Smooth muscle cell (in vitro differentiated cells): Measurements from ENCODE around the gene ZNF724. TPM values are rescaled to one million over a fixed set of nuclear protein-coding genes. Genes with fewer than 3 reads are reported as not detected.
A peak's percentile ranks its signal among the peaks of the same experiment; 100 is the strongest.
"Not testable (repeated sequence)": the region's sequence is repeated elsewhere in the genome, so short reads cannot be mapped to it uniquely, and the experiment has no call there.

Experiments
- DNase-seq: peaks from one replicate; lab custom pipeline; 2025; ENCODE audit not compliant: unreplicated experiment; lab: John Stamatoyannopoulos, UW
- H2AFZ ChIP-seq: fragments of 200-600 bp; sonication (generic); 2 replicates; pipeline ENCODE4 v1.6.0; 2016; ENCODE audit warnings: antibody characterized with exemption, low read depth, mild to moderate bottlenecking
- H3F3A ChIP-seq: fragments of 200-600 bp; sonication (generic); 2 replicates; pipeline ENCODE4 v1.6.0; 2017; ENCODE audit warnings: antibody characterized with exemption, low read depth
- H3K27ac ChIP-seq: fragments of 200-600 bp; sonication (generic); 2 replicates; pipeline ENCODE4 v1.5.1; 2016; ENCODE audit warnings: low read depth, mild to moderate bottlenecking
- H3K27me3 ChIP-seq: fragments of 200-600 bp; sonication (generic); 2 replicates; pipeline ENCODE4 v1.6.1; 2016; ENCODE audit warnings: low read depth, mild to moderate bottlenecking
- H3K36me3 ChIP-seq: fragments of 200-600 bp; sonication (generic); 2 replicates; pipeline ENCODE4 v1.5.1; 2016; ENCODE audit warnings: low read depth
- H3K4me1 ChIP-seq: fragments of 200-600 bp; sonication (generic); 2 replicates; pipeline ENCODE4 v1.5.1; 2016; ENCODE audit warnings: low read depth
- H3K4me2 ChIP-seq: fragments of 200-600 bp; sonication (generic); 2 replicates; pipeline ENCODE4 v1.6.0; 2016; ENCODE audit warnings: mild to moderate bottlenecking
- H3K4me3 ChIP-seq: fragments of 200-600 bp; sonication (generic); 2 replicates; pipeline ENCODE4 v1.5.1; 2016; ENCODE audit warnings: mild to moderate bottlenecking
- H3K79me2 ChIP-seq: fragments of 200-600 bp; sonication (generic); 2 replicates; pipeline ENCODE4 v1.6.0; 2016; ENCODE audit warnings: low read depth, mild to moderate bottlenecking
- H3K9ac ChIP-seq: fragments of 200-600 bp; sonication (generic); 2 replicates; pipeline ENCODE4 v1.6.0; 2016; ENCODE audit warnings: low read depth
- H3K9me3 ChIP-seq: fragments of 200-600 bp; sonication (generic); replicated peaks from 2 replicates; pipeline ENCODE4 v1.5.1; 2016; ENCODE audit warnings: low read depth
- H4K20me1 ChIP-seq: fragments of 200-600 bp; sonication (generic); 2 replicates; pipeline ENCODE4 v1.6.0; 2016; ENCODE audit warnings: low read depth
- WGBS: methylation state at CpG from one replicate; pipeline ENCODE4 v1.1.7; 2016; ENCODE audit warnings: low lambda C conversion rate; 5-methylcytosine and 5-hydroxymethylcytosine counted together
- polyA plus RNA-seq: library from polyadenylated mRNA; unstranded; fragments of >200 nt; fragmentation: Nextera tagmentation; extraction: Ambion mirVana; gene quantifications from 2 replicates; pipeline ENCODE4 v1.2.1, GENCODE V29; 2016
- total RNA-seq: library from RNA; depleted of rRNA; stranded (reverse); fragments of >200 nt; gene quantifications from 2 replicates; pipeline ENCODE4 v1.2.3, GENCODE V29; 2014
- TF ChIP-seq, protein P1 (sequence below): fragments of 200-600 bp; sonication (generic); IDR thresholded peaks from 2 replicates; pipeline ENCODE4 v1.5.1; 2017; ENCODE audit warnings: borderline replicate concordance, mild to moderate bottlenecking, antibody characterized with exemption; ENCODE audit not compliant: insufficient read depth, poor library complexity, severe bottlenecking

The ZNF724 gene
- total and polyA plus RNA-seq, 2 experiments from 2014 or later = 2.3 to 8.6 TPM

DNA sequence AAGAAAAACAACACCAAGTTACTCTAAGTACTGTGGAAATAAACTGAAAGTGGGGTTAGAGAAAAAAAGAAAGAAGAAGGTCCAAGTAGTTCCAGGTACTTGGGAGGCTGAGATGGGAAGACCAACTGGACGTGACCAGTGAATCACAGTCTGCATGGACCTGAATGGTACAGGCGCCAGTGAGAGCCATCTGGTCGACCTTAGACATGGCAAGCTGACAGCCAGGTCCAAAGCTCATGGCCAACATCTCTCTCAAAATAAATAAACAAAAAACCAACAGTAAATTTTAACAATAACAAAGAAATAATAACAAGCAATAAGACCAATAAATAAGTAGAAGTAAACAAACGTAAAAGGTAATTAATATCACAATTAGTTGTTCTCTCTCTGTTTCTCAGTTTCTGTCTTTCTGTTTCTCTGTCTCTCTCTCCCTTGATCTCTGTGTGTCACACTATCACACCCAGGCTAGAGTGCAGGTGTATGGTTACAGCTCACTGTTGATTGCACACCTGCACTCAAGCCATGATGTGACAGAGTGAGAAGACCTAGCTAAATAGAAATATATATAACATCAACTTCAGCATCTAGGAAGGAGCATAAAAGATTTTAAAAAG, 31.6 kb upstream of the ZNF724 start:
- no peak overlapping the region for H3K4me2 ChIP-seq
- no peaks in the 10 kb centered on the region for H3K9me3 ChIP-seq
- H4K20me1 ChIP-seq = no peaks in the 10 kb centered on the region
- H3K9ac ChIP-seq = no peak overlapping the region
- no peaks in the 10 kb centered on the region for H3K79me2 ChIP-seq
- no peak overlapping the region for H3K27ac ChIP-seq
- no peaks in the 10 kb centered on the region for H3F3A ChIP-seq
- H3K4me1 ChIP-seq = no peaks in the 10 kb centered on the region
- no peaks in the 10 kb centered on the region for H3K27me3 ChIP-seq
- H3K36me3 ChIP-seq = no peaks in the 10 kb centered on the region
- TF ChIP-seq, protein P1, sequence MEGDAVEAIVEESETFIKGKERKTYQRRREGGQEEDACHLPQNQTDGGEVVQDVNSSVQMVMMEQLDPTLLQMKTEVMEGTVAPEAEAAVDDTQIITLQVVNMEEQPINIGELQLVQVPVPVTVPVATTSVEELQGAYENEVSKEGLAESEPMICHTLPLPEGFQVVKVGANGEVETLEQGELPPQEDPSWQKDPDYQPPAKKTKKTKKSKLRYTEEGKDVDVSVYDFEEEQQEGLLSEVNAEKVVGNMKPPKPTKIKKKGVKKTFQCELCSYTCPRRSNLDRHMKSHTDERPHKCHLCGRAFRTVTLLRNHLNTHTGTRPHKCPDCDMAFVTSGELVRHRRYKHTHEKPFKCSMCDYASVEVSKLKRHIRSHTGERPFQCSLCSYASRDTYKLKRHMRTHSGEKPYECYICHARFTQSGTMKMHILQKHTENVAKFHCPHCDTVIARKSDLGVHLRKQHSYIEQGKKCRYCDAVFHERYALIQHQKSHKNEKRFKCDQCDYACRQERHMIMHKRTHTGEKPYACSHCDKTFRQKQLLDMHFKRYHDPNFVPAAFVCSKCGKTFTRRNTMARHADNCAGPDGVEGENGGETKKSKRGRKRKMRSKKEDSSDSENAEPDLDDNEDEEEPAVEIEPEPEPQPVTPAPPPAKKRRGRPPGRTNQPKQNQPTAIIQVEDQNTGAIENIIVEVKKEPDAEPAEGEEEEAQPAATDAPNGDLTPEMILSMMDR = no peak
- 87% methylated on average over 4 of the region's 4 CpGs for WGBS
- DNase-seq = no peak
- no peak overlapping the region for H2AFZ ChIP-seq
- H3K4me3 ChIP-seq = no peak overlapping the region

DNA sequence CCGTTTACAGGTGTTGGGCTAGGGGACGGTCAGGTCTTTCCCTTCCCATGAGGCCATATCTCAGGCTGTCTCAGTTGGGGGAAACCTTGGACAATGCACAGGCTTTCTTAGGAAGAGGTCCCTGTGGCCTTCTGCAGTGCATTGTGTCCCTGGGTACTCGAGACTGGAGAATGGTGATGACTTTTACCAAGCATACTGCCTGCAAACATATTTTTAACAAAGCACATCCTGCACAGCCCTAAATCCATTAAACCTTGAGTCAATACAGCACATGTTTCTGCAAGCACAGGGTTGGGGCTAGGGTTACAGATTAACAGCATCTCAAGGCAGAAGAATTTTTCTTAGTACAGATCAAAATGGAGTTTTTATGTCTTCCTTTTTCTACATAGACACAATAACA, 27.9 kb upstream of the ZNF724 start:
- H3K79me2 ChIP-seq, H2AFZ ChIP-seq, H3K27me3 ChIP-seq, H3K4me1 ChIP-seq, H3K4me2 ChIP-seq, DNase-seq, H3K27ac ChIP-seq, H3F3A ChIP-seq, H3K9me3 ChIP-seq, H3K4me3 ChIP-seq, H4K20me1 ChIP-seq, H3K36me3 ChIP-seq, H3K9ac ChIP-seq: not testable (repeated sequence)
- 53% methylated on average over 3 of the region's 3 CpGs for WGBS

DNA sequence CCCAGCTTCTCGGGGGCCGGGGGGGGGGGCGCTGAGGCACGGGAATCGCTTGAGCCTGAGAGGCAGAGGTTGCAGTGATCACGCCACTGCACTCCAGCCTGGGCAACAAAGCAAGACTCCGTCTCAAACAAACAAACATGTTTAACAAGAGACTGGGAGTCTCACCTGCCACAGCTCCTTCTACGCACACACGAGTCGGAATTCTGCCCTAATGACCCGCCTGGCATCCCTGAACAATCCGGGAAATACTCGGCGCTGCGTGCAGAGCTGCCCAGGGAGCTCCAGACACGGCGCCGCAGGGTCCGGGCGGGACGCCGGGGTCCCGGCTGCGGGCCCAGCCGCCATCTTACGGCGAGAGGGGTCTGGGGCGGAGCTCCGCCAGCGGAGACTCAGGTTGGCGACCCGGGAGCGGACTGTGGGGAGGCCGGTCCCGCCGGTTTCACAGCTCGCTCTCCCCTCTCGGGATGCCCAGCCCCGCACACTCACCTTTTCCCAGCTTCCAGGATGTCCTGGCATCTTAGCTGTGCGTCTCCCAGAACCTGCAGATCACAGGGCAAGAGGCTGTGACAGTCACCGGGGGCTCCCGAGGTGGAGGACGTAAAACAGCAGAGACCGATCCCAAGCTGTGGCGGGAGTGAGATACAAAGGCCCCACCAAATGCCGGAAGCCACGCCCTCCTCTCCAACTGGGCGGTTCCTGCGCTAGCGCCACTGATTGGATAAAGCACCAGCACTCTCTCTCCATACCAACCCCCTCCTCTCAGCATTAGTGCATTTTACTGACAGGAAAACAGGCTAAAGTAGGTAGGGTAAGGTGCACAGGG, 23.6 kb upstream of the ZNF724 start:
- TF ChIP-seq, protein P1 = no peak
- Histone ChIP-seq H3K4me3 (peak overlapping the region; percentile 90), H4K20me1 (no peaks in the 10 kb centered on the region), H3K27ac (peak overlapping the region; percentile 41), H3K4me1 (peaks cover 4% of the 10 kb centered on the region), H2AFZ (peak overlapping the region; percentile 90), H3K27me3 (no peaks in the 10 kb centered on the region), H3K4me2 (peak overlapping the region; percentile 85), H3K36me3 (no peaks in the 10 kb centered on the region), H3K79me2 (peaks cover 14% of the 10 kb centered on the region), H3K9me3 (no peaks in the 10 kb centered on the region), H3F3A (no peaks in the 10 kb centered on the region), H3K9ac (peak overlapping the region; percentile 83)
- WGBS = under 1% methylated on average over 39 of the region's 50 CpGs
- peak; percentile 65 for DNase-seq

DNA sequence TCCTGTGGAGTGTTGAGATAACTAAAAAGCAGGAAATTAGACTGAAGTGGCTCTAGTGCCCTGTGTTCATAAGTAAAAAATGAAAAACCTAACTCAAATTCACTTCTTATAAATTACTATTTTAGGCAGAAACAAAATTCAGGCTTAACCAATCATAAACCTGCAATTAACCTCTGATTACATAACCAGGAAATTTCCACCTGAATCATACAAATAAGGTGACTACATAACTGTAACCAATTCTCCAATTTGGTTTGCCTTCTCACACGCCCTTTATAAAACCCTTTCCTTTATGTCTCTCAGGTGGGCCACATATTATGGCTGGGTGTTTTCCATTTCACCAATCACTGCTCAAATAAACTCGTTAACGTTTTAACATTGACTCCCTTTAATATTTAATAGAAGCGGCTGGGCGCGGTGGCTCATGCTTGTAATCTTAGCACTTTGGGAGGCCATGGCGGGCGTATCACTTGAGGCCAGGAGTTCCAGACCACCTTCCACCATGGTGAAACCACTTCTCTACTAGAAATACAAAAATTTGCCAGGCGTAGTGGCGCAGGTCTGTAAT, 22.9 kb upstream of the ZNF724 start:
- Histone ChIP-seq H3K79me2 (peaks cover 14% of the 10 kb centered on the region), H3K9me3 (no peaks in the 10 kb centered on the region), H3K27ac (peak overlapping the region; percentile 41)

More for the DNA sequence above, 22.9 kb upstream of the ZNF724 start:
- TF ChIP-seq, protein P1 = no peak
- H3K36me3 ChIP-seq = peaks cover 2% of the 10 kb centered on the region
- peak overlapping the region; percentile 90 for H3K4me3 ChIP-seq
- peaks cover 4% of the 10 kb centered on the region for H3K4me1 ChIP-seq
- peak overlapping the region; percentile 83 for H3K9ac ChIP-seq
- 5% methylated on average over 10 of the region's 10 CpGs for WGBS
- H3K27me3 ChIP-seq = no peaks in the 10 kb centered on the region
- peak overlapping the region; percentile 90 for H2AFZ ChIP-seq
- H3K4me2 ChIP-seq = peak overlapping the region; percentile 85
- H3F3A ChIP-seq = no peaks in the 10 kb centered on the region
- no peaks in the 10 kb centered on the region for H4K20me1 ChIP-seq
- DNase-seq = no peak
